ENCODE results near the gene SYT9. TPM values are rescaled to one million over a fixed set of nuclear protein-coding genes. Genes with fewer than 3 reads are reported as not detected.

Gene SYT9
- total RNA-seq, 1 donor from 2014 or later, result not detected

GRCh38 chr11:7270233-7270865, 18.6 kb downstream of the SYT9 start:
- intact Hi-C loops (cut with micrococcal nuclease), result no loop called here

- intact Hi-C loops (cut with micrococcal nuclease), result no loop called here
Observed at GRCh38 chr11:7272373-7272772, 20.7 kb downstream of the SYT9 start.

GRCh38 chr11:7275133-7275532, 23.4 kb downstream of the SYT9 start:
- intact Hi-C loops (cut with micrococcal nuclease), result no loop called here

DNA sequence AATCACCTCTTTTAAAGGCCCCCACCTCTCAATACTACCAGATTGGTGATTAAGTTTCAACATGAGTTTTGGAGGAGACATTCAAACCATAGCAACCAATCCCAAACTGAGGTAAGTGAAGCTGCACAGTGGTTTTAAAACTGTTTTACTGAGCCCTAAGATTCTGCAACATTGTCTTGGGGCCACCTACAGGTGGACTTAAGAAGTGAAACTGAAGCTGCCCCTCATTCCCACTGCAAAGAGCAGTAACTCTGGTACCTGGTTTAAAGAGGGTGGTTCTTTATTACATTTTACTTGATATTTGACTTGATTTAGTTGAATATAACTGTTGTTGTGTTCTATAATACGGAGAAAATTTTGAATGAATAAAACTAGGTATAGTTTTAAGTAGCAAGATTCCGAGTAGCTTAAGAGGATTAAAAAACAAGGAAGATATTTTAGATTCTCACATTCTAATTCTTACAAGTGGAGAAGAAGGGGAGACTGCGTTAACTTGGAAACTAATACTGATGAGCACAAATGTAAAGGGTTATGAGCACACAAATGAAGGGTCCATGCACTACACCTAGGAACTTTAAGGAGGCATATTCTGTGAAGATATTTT, 26.7 kb downstream of the SYT9 start:
- intact Hi-C loops (cut with micrococcal nuclease), result no loop called here

DNA sequence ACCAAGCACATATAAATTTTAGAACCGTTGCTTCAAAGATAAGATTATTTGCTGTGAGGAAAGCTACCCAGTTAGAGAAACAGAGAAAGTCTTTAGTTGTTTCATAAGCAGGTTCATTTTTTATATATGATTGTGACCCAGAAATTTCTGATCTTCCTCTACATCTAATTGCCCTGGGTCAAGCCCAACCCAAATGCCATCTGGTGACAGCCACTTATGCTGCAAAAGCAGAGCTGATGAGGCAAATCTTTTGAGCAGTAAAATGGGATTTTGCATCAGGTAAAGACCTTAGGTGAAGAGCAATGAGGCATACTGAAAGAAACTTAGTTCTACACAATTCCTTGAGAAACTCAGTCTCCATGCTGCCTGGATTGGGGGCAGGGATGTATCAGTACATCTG, 28.0 kb downstream of the SYT9 start:
- intact Hi-C loops (cut with micrococcal nuclease), result no loop called here

DNA sequence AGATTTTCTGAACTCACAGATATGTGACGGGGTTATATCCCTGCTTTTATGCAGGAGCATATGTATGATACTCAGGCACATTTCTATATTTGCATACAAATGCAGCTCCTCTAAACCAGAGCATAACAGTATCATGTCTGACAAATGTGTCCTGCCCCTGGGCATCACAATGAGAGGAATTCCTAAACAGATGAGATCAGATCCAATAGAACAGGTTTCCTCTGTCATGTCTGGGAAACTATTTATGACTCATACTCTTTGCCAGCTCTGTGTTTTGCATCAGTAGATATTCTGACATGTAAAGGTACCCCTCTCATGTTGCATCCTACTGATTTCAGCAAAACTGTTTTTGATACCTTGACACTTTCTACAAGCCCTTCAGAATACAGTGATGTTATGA, 29.4 kb downstream of the SYT9 start:
- intact Hi-C loops (cut with micrococcal nuclease), result no loop called here

GRCh38 chr11:7281809-7282208, 30.1 kb downstream of the SYT9 start:
- intact Hi-C loops (cut with micrococcal nuclease), result no loop called here

- intact Hi-C loops (cut with micrococcal nuclease), result no loop called here
Observed at GRCh38 chr11:7286178-7286577, 34.5 kb downstream of the SYT9 start.

GRCh38 chr11:7291100-7291829, 39.6 kb downstream of the SYT9 start:
- intact Hi-C loops (cut with micrococcal nuclease), result no loop called here

- intact Hi-C loops (cut with micrococcal nuclease), result no loop called here
Observed at GRCh38 chr11:7292922-7293321, 41.2 kb downstream of the SYT9 start.

- intact Hi-C loops (cut with micrococcal nuclease), result no loop called here
Observed at GRCh38 chr11:7299393-7299792, 47.7 kb downstream of the SYT9 start.

GRCh38 chr11:7300281-7300680, 48.6 kb downstream of the SYT9 start:
- intact Hi-C loops (cut with micrococcal nuclease), result no loop called here

- intact Hi-C loops (cut with micrococcal nuclease), result no loop called here
Observed at GRCh38 chr11:7303146-7303545, 51.4 kb downstream of the SYT9 start.

- intact Hi-C loops (cut with micrococcal nuclease), result no loop called here
Observed at GRCh38 chr11:7306900-7307299, 55.2 kb downstream of the SYT9 start.

- intact Hi-C loops (cut with micrococcal nuclease), result no loop called here
Observed at GRCh38 chr11:7307836-7308235, 56.1 kb downstream of the SYT9 start.

DNA sequence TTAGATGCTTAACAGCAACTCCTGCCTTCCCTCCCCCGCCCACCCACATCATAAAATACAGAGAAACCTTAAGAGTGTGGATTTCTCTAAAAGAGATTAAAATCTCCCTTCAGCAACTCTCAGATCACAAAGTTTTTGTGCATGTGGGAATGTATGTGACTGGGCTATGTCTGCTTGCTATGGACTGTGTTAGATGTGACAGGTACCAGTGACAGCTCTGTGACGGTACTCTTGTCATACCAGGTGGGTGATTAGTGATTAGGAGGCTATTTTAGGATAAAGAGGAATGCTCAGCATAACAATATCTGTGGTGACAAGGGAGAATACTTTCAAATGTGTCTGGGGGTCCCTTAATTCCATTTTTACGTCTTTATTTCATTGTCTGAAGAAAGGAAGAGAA, 60.2 kb downstream of the SYT9 start:
- intact Hi-C loops (cut with micrococcal nuclease), result no loop called here

DNA sequence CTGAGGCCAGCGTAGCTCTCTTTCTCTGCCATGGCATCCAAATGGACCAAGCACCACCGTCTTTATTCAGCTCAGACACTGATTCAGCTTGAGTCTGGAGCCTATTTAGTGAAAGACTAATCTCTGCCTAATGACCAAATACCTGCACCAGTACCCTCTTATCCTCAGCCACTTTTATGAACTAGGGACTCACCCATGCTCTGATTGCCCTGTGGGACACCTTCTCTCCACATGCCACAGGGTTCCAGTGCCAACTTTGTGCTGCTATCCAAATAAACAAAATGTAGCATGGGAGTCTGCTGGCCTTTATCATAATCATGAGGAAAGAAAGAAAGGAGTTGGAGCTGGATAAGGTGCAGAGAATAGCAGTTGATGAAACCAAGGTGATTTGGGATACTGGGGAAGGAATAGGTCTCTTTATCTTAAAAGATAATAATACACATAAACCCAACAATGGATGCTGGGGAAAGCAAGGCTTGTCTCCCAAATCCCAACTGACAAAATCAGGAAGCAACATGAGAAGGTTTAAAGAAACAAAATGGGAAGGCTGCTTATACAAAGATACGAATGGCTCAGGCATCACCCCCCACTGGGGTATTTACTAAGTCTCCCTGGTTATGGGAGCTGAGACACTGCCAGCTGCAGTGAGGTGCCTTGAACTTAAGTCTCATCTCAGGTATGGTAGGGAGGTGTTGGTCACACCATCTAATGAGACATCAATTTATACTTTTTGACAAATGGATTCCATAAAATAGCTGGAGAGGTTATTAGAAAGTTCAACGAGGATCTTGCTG, 63.3 kb downstream of the SYT9 start:
- intact Hi-C loops (cut with micrococcal nuclease), result no loop called here

- intact Hi-C loops (cut with micrococcal nuclease), result no loop called here
Observed at GRCh38 chr11:7319501-7319900, 67.8 kb downstream of the SYT9 start.

DNA sequence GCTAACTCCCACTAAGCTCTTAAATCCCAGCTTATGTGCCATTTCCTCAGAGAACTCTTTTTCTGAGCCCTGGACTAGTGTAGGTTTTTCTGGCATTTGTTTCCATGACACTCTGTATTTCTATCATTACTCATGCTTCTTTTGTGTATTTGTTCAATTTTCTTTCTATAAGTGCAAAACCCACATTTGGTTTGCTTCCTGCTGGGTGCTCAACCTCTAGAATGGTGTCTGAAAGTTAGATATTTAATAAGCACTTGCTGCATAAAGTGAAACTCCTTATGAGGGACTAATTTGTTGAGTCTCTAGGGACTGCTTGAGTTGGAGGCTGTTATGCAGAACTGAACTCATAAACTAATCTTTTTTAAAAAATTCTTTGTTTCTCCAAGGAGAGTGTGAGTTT, 68.6 kb downstream of the SYT9 start:
- intact Hi-C loops (cut with micrococcal nuclease), result no loop called here

GRCh38 chr11:7321473-7322450, 70.1 kb downstream of the SYT9 start:
- intact Hi-C loops (cut with micrococcal nuclease), result no loop called here

DNA sequence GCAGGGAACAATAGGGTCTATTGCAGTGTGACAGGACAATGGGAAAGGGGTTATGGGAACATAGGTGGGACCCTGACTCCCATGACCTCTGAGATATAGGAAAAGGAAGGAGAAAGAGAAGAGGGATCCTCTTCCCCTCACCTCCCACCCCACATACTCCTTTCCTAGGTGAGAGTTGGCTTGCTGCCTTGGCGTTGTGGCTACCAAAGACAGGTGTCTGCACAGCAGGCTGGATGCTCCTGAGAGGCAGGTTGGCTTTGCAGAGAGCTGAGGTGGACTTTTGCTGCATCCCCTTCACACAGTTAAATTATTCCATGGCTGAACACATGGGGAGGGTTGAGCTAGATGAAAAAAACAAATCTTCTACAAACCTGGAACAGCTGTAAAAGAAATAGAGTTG, 80.7 kb downstream of the SYT9 start:
- intact Hi-C loops (cut with micrococcal nuclease), result no loop called here
